Tibial nerve (tissue), 4 donors: ENCODE measurements around the gene C1QBP. TPM values are rescaled to one million over a fixed set of nuclear protein-coding genes. Genes with fewer than 3 reads are reported as not detected.
A peak's percentile ranks its signal among the peaks of the same experiment; 100 is the strongest.

Experiments used
- DNase-seq, 2 donors: peaks; one replicate each; pipeline ENCODE4 v3.0.0-alpha.2; 2019; ENCODE audit warnings: low spot score in 2 of 2
- H3K27ac ChIP-seq, 4 donors: fragments of 200-600 bp; sonication (generic) in 3 of 4; one replicate each; pipeline ENCODE4 v1.5.1; 2017 to 2019; ENCODE audit warnings: mild to moderate bottlenecking in 1 of 4
- H3K27me3 ChIP-seq, 2 donors: fragments of 200-600 bp; sonication (generic) in 1 of 2; one replicate each; pipeline versions ENCODE4 v1.5.1 to v1.6.0; 2017 to 2019
- H3K36me3 ChIP-seq, 3 donors: fragments of 200-600 bp; sonication (generic); one replicate each; pipeline ENCODE4 v1.5.1; 2018 to 2019
- H3K4me1 ChIP-seq, 4 donors: fragments of 200-600 bp; sonication (generic) in 3 of 4; one replicate each; pipeline ENCODE4 v1.5.1; 2017 to 2019
- H3K4me3 ChIP-seq, 4 donors: fragments of 200-600 bp; sonication (generic) in 3 of 4; one replicate each; pipeline ENCODE4 v1.5.1; 2017 to 2019; ENCODE audit warnings: mild to moderate bottlenecking in 1 of 4, moderate library complexity in 1 of 4
- H3K9me3 ChIP-seq, 4 donors: fragments of 200-600 bp; sonication (generic) in 3 of 4; one replicate each; pipeline ENCODE4 v1.5.1; 2017 to 2019
- EP300 ChIP-seq, 2 donors: sonication (generic); formaldehyde crosslinking; IDR thresholded peaks; one replicate each; pipeline ENCODE4 v1.6.1; 2017; ENCODE audit warnings: antibody characterized with exemption in 2 of 2, mild to moderate bottlenecking in 1 of 2
- POLR2A ChIP-seq, 2 donors: fragments of 450-650 bp; IDR thresholded peaks; one replicate each; pipeline ENCODE4 v1.6.1; 2017; ENCODE audit warnings: antibody characterized with exemption in 2 of 2, mild to moderate bottlenecking in 2 of 2, moderate library complexity in 2 of 2
- WGBS, 2 donors: methylation state at CpG; one replicate each; pipeline ENCODE4 v1.1.5; 2018; 5-methylcytosine and 5-hydroxymethylcytosine counted together
- total RNA-seq, 4 donors: library from RNA; depleted of rRNA; stranded (reverse); fragments of >200 nt; gene quantifications; one replicate each; pipeline ENCODE4 v1.1.0, GENCODE V29; 2016
- TF ChIP-seq, protein P1 (sequence below), 5 experiments: fragments of 200-600 bp in 3 of 5; fragments of 450-650 bp in 2 of 5; sonication (generic) in 3 of 5; IDR thresholded peaks; one replicate each; pipeline ENCODE4 v1.5.1; 2016 to 2019; ENCODE audit warnings: antibody characterized with exemption in 5 of 5, mild to moderate bottlenecking in 3 of 5, moderate library complexity in 2 of 5

Gene C1QBP, protein sequence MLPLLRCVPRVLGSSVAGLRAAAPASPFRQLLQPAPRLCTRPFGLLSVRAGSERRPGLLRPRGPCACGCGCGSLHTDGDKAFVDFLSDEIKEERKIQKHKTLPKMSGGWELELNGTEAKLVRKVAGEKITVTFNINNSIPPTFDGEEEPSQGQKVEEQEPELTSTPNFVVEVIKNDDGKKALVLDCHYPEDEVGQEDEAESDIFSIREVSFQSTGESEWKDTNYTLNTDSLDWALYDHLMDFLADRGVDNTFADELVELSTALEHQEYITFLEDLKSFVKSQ
- total RNA-seq = 100 to 1,000 TPM in 1 of 4 donors, 10 to 100 TPM in 3; 62.7 to 103 (median 83.7) TPM

DNA sequence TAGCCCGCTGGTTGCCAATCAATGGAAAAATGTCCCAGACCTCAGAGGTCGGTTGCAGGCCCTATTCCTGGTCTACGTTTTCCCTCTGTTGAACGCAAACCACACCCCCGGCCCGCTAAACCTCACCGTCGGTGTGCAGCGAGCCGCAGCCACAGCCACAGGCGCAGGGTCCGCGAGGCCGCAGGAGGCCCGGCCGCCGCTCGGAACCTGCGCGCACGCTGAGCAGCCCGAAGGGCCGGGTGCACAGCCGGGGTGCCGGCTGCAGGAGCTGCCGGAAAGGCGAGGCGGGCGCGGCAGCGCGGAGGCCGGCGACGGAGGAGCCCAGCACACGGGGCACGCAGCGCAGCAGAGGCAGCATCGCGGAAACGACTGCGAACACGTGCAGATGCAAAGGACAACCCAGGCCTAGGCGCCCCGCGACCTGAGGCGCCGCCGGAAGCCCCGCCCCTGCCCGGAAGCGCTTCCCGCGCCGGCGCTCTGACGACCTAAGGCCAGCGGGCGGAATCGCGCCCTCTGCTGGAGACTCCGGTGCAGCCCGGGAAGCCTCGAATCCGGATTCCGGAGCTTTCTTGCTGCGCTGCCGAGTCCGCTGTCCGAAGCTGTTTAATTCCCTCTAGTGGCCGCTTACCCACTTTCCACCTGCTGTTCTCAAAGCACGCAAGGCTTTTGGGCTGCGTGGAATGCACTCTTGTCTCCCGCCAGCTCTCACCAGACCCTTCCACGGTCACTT is at the start of gene C1QBP:
TSS of gene C1QBP (minus strand) at position 440 of the 730 bp plus-strand sequence. CDS start at position 358, 82 bp downstream.
- peak within 1 kb of the TSS; percentile 76 to 92 (median 82) for H3K4me3 ChIP-seq
- peak; percentile 80 to 87 for DNase-seq
- 0% methylated on average over 24 to 74 of the region's 75 CpGs for WGBS, 2 donors

DNA sequence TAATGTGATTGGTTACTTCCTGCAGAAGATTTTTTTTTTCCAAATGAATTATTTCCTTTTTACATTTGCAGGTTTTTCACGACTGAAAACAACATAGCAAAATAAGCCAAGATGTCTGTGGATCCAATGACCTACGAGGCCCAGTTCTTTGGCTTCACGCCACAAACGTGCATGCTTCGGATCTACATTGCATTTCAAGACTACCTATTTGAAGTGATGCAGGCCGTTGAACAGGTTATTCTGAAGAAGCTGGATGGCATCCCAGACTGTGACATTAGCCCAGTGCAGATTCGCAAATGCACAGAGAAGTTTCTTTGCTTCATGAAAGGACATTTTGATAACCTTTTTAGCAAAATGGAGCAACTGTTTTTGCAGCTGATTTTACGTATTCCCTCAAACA is 49.8 kb upstream of the C1QBP start:
- no peak overlapping the region for H3K27ac ChIP-seq
- H3K36me3 ChIP-seq = peaks cover 0 to 32% (median 15%) of the 10 kb centered on the region in 3 donors
- TF ChIP-seq POLR2A (IDR thresholded peaks at IDR 0.05) (no peak), EP300 (IDR thresholded peaks at IDR 0.05) (no peak)
- TF ChIP-seq, protein P1, sequence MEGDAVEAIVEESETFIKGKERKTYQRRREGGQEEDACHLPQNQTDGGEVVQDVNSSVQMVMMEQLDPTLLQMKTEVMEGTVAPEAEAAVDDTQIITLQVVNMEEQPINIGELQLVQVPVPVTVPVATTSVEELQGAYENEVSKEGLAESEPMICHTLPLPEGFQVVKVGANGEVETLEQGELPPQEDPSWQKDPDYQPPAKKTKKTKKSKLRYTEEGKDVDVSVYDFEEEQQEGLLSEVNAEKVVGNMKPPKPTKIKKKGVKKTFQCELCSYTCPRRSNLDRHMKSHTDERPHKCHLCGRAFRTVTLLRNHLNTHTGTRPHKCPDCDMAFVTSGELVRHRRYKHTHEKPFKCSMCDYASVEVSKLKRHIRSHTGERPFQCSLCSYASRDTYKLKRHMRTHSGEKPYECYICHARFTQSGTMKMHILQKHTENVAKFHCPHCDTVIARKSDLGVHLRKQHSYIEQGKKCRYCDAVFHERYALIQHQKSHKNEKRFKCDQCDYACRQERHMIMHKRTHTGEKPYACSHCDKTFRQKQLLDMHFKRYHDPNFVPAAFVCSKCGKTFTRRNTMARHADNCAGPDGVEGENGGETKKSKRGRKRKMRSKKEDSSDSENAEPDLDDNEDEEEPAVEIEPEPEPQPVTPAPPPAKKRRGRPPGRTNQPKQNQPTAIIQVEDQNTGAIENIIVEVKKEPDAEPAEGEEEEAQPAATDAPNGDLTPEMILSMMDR (IDR thresholded peaks at IDR 0.05) = no peak
- H3K27me3 ChIP-seq = no peaks in the 10 kb centered on the region
- WGBS, 2 donors = 86 to 87% methylated on average over 8 of the region's 8 CpGs
- H3K4me1 ChIP-seq = peaks cover 0 to 40% (median 22%) of the 10 kb centered on the region in 4 donors
- DNase-seq = no peak
- H3K9me3 ChIP-seq = no peaks in the 10 kb centered on the region
- H3K4me3 ChIP-seq = no peak overlapping the region

More for the DNA sequence above, at the start of gene C1QBP:
- no peaks in the 10 kb centered on the region for H3K9me3 ChIP-seq
- peak within 1 kb of the TSS; percentile 63 to 89 (median 80) for H3K27ac ChIP-seq
- peaks cover 0 to 32% (median 16%) of the 10 kb centered on the region in 4 donors for H3K4me1 ChIP-seq
- TF ChIP-seq POLR2A (IDR thresholded peaks at IDR 0.05) (peak in 1 of 2 donors; percentile 64), EP300 (IDR thresholded peaks at IDR 0.05) (peak; percentile 85 to 89)
- TF ChIP-seq, protein P1 (IDR thresholded peaks at IDR 0.05) = peak; percentile 98 to 100 (median 99)
- peaks cover 0 to 60% (median 4%) of the 10 kb centered on the region in 3 donors for H3K36me3 ChIP-seq
- no peaks in the 10 kb centered on the region for H3K27me3 ChIP-seq

DNA sequence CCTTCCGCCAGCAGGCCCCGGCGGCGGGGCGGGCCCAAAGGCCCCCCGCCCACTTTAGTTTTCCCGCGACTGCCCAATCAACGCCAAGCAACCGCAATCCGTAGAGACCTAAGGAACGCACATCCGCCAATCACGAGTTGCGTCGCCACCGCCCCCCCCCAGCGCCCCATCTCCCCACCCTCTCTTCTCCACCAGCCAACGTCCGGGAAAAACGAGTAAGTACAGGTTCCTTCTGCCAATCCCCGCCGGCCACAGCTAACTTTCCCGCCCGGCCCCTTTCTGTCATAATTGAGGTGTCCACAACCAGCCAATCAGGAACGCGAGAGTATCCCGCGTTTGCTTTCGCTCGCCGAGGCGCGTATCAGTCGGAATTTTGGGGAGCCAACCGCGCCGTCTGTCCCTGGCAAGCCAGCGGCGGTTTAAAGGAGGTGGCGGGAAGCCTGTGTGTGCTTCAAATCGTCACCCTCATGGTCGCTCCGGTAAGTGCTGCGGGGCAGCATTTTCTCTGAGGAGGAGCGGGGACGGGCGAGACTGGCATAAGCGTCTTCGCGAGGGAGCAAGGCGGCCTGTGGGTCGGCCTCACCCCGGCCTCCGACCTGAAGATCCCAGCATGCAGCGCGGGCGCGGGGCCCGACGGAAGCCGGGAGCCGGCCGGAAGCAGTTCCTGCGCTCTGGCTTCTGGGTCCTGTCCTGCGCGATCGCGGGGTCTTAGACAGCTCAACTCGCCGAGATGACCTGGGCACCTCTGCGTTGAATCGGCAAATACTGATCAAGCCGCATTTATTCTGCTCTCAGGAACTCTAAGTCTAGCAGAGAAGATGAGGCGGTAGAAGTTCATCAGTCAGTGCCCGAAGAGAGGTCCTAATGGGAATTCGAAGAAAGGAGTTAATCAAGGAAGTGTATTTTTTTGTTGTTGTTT is 47.5 kb upstream of the C1QBP start, which contains the start of gene MIS12:
TSS of gene MIS12 (plus strand) at position 361 of the 919 bp plus-strand sequence. CDS start 2,297 bp downstream, outside the sequence.
- H3K4me3 ChIP-seq = peak within 1 kb of the TSS; percentile 86 to 98 (median 95)
- H3K27ac ChIP-seq = peak within 1 kb of the TSS; percentile 98 to 100 (median 98)
- peaks cover 0 to 53% (median 19%) of the 10 kb centered on the region in 3 donors for H3K36me3 ChIP-seq
- peak; percentile 98 to 99 for DNase-seq
- no peaks in the 10 kb centered on the region for H3K27me3 ChIP-seq
- TF ChIP-seq EP300 (IDR thresholded peaks at IDR 0.05) (peak; percentile 83 to 93), POLR2A (IDR thresholded peaks at IDR 0.05) (peak; percentile 51 to 78)
- TF ChIP-seq, protein P1 (IDR thresholded peaks at IDR 0.05) = peak in 2 of 5 experiments; percentile 28 to 50
- H3K9me3 ChIP-seq = no peaks in the 10 kb centered on the region
- peaks cover 0 to 43% (median 22%) of the 10 kb centered on the region in 4 donors for H3K4me1 ChIP-seq
- 0 to 1% methylated on average over 51 to 56 of the region's 77 CpGs for WGBS, 2 donors

DNA sequence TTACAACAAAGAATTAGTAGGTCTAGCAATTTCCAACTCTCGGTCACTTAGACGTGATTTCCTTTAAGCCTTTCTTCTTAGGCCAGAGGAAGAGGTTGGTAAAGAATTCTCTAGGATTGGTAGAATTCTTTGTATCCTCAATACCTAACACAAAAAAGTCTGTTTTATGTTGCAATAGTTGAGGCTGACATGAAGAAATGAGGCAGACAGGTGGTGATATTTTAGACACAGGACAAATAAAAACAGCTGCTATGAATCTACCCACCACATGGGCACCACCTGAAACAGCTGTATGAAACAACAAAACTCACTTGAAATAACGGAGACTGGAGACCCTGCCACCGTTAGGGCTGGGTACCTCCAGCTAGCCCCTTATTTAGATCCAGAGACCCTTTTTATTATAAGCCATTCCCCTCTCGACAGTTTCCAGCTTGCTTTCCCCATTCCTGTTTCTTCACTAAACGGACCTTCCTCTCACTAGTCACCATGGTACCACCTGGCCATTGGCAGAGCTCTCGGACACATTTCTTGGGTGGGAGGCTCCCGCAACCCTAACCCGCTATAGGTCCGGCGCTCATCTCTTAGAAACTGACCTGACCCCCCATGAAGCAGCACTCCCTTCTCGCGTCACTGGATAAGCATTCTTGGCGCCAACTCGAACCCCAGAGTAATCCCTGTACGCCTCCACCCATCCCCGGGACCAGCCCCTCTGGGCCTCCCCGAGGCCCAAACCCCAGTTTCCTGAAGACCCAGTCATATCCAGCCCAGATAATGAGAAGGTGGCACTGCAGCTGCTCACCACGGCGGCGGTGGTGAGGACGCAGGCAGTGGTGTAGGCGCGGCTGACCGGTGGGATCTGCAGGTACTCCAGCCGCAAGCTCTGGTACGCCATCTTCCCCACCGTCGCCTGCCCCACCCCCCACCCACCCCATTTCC is 46.6 kb upstream of the C1QBP start, which contains the start of gene DERL2:
TSS of gene DERL2 (minus strand) at position 909 of the 936 bp plus-strand sequence. CDS start at position 892, 17 bp downstream.
- H3K27me3 ChIP-seq = no peaks in the 10 kb centered on the region
- H3K4me1 ChIP-seq = peaks cover 0 to 43% (median 22%) of the 10 kb centered on the region in 4 donors
- TF ChIP-seq POLR2A (IDR thresholded peaks at IDR 0.05) = peak; percentile 26 to 28
- TF ChIP-seq, protein P1 (IDR thresholded peaks at IDR 0.05) = no peak
- TF ChIP-seq EP300 (IDR thresholded peaks at IDR 0.05) = no peak
- peak within 1 kb of the TSS; percentile 86 to 98 (median 95) for H3K4me3 ChIP-seq
- H3K36me3 ChIP-seq = peaks cover 0 to 58% (median 21%) of the 10 kb centered on the region in 3 donors
- DNase-seq = no peak
- H3K27ac ChIP-seq = peak within 1 kb of the TSS; percentile 98 to 100 (median 98)
- H3K9me3 ChIP-seq = no peaks in the 10 kb centered on the region
- WGBS, 2 donors = 5 to 6% methylated on average over 26 to 29 of the region's 29 CpGs
